HL-60/S4 treated with retinoic acid at 250 ng/mL for 4 days and 3 days (cell line): ENCODE data around the gene TMEM184B.

Experiments used
- in situ Hi-C: fragments of 300-500 bp; cut with MboI; formaldehyde crosslinking; loops from 2 replicates; pipeline ENCODE4 v1.7.0; 2022; ENCODE audit warnings: low sequenced_read_pairs

TMEM184B gene

DNA sequence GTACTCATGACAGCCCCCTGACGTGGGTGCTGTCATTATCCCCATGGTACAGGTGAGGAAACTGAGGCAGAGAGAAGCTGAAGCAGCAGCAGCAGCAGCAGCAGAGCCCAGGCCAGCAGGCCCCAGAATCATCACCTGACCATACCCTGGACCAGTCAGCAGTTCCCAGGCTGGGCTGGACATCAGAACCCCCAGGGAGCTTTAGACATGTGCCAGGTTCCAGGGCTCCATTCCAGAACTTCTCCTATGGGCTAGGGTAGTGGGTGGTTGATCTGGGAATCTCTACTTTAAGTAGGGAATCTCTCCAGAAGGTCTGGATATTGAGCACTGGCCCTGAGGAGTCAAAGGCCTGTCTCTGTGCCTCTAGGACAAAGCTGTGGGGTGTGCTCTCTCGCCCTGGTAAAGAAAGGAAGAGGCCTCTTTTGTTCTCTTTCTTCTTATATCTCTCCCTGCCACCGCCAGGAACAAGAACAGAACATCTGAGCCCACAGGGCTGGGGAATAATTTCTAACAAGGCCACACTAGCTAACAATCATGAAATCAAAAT is 44.4 kb downstream of the TMEM184B start:
- in situ Hi-C loops: no loop called here

DNA sequence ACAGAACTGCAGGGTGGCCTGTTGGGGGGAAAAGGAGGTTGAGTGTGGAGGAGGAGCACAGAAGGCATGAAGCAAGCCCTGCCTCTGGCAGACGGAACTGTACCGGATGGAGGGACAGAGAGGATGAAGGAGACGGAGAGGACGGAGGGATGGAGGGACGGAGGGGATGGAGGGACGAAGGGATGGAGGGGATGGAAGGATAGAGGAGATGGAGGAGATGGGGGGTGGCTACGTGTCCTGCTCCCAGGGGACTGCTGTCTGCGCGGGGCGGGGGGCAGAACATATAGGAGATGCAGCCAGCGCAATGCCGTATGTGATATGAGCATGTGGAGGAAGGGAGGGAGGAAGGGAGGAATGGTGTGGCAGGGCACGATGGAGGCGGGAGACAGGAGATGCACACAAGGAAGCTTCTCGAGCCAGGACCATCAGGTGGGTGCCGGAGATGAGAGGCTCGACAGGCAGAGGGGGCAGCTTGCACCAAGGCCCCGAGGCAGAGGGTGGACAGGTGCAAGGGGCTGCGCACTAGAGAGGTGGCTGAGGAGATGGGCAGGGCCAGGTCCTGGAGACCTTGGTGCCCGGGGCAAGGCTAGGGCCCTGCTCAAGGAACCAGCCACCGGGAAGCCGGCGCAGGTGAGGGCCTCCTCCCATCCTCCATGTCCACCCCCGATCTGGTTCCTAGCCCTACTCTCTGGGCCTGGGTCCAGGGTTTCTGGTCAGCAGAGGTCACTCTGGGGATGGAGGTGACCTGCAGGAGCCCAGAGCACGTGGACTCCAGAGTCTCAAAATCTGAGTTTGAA is 45.8 kb downstream of the TMEM184B start:
- in situ Hi-C loops: no loop called here

GRCh38 chr22:38223289-38223960 is 49.4 kb downstream of the TMEM184B start:
- in situ Hi-C loops: no loop called here

GRCh38 chr22:38222797-38223119 is 50.1 kb downstream of the TMEM184B start:
- in situ Hi-C loops: no loop called here

DNA sequence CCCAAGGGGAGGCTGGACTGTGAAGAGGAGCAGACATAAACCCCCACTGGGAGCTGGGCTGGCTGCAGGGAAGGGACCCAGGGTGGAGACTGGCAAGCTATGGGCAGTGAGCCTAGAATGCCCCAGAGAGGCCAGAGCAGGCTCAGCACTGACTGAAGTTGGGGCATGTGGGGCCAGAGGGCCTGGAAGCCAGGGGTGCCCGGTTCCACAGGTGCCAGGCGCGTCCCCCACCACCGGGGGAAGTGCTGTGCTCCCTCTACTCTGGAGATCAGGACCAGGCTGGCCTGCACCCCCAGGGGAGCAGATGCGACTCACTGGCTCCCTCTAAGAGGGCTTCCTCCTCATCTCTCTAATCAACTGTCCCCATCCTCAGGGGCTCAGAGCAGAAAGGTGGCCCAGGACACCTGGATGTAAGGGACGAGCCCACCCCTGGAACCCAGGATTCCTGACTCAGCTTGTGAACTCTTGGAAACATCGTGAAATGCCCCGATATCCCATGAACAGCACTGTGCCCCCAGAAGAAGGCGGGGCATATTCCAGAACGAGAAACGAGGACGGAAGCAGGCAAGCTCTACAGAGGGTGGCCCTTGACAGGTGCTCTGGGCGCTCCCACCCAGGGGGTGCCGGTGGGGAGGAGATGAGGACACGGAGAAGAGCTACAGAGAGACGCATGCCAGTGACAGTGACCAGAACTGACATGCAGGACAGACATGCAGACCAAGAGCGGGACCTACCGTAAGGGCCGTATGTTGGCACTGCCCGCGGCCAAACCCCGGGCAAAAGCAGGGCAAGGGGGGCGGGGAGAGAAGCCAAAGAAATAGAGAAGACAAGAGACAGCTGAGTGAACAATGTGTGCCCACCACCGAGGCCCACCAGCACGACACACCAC is 50.7 kb downstream of the TMEM184B start:
- in situ Hi-C loops: no loop called here

DNA sequence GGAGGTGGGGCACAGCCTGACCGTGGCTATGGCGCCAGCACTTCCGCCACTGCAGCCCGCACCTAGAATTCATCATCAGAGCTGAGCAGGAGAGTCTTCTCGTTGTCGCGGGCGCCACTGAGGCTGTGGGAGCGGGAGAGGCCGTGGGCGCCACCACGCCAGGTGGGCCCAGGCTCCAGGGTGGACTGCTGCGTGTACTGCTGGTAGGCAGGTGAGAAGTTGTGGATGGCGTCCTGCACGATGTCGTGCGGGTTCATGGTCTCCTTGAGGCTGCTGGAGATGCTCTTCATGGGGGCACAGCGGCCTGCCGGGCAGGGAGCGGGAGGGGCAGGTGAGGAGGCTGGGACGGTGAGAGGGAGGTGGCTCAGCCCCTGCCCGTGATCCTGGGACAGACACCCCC is 51.4 kb downstream of the TMEM184B start:
- in situ Hi-C loops: no loop called here

- in situ Hi-C loops: no loop called here
Observed at GRCh38 chr22:38220653-38221386, 52.0 kb downstream of the TMEM184B start.

GRCh38 chr22:38220163-38220562 is 52.6 kb downstream of the TMEM184B start:
- in situ Hi-C loops: no loop called here

DNA sequence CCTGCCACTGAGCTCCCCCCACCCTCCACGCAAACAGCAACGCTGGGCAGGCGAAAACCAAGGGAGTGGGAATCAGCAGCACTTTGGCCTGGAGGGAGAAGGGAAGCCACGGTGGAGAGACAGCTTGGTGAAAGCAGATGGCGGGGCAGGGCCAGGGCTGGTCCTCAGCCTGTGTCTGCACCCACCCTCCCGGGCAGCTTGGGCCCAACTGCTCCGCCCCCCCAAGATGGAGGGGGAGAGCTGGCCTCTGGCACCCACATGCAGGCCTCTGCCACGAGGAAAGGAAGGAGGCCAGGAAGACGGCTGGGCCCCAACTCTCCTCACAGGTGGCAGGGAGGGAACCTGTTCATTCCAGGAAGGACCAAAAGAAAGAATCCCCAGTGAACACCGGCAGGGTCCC is 53.2 kb downstream of the TMEM184B start:
- in situ Hi-C loops: no loop called here

GRCh38 chr22:38218661-38219622 is 53.9 kb downstream of the TMEM184B start:
- in situ Hi-C loops: no loop called here

GRCh38 chr22:38215156-38216038 is 57.4 kb downstream of the TMEM184B start:
- in situ Hi-C loops: no loop called here

DNA sequence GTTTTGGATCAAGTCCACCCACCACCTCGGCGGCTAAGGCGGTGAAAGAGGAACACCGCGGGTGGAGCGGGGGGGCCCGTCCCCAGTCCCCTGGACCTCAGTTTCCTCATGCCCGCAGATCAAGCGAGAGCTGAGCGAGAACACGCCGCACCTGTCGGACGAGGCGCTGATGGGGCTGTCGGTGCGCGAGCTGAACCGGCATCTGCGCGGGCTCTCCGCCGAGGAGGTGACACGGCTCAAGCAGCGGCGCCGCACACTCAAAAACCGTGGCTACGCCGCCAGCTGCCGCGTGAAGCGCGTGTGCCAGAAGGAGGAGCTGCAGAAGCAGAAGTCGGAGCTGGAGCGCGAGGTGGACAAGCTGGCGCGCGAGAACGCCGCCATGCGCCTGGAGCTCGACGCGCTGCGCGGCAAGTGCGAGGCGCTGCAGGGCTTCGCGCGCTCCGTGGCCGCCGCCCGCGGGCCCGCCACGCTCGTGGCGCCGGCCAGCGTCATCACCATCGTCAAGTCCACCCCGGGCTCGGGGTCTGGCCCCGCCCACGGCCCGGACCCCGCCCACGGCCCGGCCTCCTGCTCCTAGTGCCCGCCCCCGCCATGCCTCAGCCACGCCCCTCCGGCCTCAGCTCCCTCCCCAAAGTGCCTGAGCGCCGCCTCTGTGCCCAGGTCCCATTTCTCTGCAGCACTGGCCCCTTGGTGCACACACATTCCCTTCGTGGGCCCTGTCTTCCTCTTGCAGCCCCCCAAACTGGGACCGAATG is 58.3 kb downstream of the TMEM184B start:
- in situ Hi-C loops: no loop called here

GRCh38 chr22:38213990-38214301 is 58.9 kb downstream of the TMEM184B start:
- in situ Hi-C loops: no loop called here

DNA sequence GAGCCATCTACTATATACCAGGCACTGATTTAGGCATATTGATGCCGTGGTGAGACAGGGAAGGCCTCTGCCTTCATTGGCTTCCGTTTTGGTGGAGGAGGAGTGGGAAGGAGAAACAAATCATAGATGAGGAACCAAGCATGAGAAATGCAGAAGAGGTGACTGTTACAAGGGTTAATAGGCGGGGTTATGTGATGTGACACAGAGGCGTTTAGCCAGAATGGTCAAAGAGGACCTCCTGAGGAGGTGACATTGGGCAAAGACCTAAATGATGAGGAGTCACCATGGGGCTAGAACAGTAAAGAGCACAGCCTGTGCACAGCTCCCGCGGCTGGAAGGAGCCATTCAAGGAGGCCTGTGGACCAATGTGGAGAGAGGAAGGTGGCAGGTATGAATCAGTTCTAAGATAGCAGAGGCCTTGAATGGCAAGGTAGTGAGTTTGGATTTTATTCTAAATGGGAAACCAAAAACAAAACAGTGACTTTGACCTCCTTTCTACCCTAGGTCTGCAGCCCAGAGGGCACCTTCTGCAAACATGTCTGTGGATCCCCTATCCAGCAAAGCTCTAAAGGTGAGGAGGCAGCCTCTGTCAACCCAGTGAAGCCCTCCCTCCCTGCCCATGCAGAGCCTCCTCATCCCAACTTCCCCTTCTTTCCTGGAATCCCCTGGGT is 59.4 kb downstream of the TMEM184B start:
- in situ Hi-C loops: no loop called here

DNA sequence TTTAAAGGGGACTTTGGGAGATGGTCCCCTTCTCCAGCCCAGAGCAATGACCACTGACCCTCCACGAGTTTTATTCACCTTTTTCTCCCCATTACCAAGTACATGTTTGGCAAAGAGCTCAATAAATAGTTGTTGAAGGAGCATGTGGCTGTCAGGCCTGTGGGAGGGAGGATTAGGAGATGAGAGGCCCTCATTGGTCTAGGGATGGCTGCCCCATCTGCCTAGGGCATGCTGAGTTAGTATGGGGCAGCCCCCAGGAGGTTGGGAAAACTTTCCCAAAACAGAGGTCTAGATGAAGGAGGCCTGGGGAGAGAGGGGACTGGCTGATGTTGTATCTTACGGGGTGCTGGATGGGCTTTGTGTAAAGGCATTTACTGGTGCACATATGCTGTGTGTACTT is 60.4 kb downstream of the TMEM184B start:
- in situ Hi-C loops: no loop called here

DNA sequence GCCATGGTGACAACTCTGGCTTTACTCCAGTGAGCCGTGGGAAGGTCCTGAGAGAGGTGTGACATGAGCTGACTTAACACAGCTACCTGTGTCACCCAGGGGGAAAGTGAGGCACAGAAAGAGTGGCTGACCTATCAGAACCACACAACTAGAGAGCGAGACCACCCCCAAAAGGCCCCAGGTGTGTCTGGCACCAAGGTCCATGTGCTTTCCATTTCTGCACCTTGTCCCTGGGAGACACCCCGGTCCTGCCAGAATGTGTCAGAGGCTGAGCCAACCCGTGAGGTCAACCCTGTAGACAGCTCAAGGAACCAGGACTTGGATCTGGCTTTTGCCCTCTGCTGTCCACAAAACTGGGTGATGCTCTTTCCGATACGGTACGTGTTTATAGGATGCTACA is 61.3 kb downstream of the TMEM184B start:
- in situ Hi-C loops: no loop called here

DNA sequence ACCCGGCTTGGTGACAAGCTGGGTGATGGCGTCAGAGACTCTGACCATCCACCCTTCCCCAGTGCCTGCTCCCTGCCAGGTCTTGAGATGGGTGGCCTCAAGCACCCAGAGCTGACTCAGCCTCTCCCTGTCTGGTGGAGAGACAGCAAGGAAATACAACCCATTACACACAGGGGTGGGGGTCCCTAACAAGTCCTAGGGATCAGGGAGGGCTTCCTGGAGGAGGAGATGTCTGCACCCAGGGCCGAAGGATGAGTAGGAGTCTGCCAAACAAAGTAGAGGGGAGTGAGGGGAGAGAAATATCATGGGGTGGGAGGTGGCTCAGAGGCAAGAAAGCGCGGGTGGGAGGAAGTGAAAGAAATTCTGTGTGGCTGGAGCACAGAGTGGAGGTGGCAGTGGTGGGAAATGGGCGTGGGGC is 64.2 kb downstream of the TMEM184B start:
- in situ Hi-C loops: no loop called here
